Suprapubic skin (tissue), 4 donors: ENCODE data around the gene SLC22A16. TPM values are rescaled to one million over a fixed set of nuclear protein-coding genes. Genes with fewer than 3 reads are reported as not detected.

Experiments
- DNase-seq, 2 donors: peaks; one replicate each; pipeline ENCODE4 v3.0.0-alpha.2; 2019; ENCODE audit warnings: low spot score in 2 of 2
- H3K27ac ChIP-seq: fragments of 200-600 bp; sonication (generic); one replicate; pipeline ENCODE4 v1.5.1; 2019
- H3K27me3 ChIP-seq: fragments of 200-600 bp; sonication (generic); one replicate; pipeline ENCODE4 v1.5.1; 2019
- H3K36me3 ChIP-seq: fragments of 200-600 bp; sonication (generic); one replicate; pipeline ENCODE4 v1.5.1; 2019
- H3K4me1 ChIP-seq: fragments of 200-600 bp; sonication (generic); one replicate; pipeline ENCODE4 v1.5.1; 2019
- H3K4me3 ChIP-seq: fragments of 200-600 bp; sonication (generic); one replicate; pipeline ENCODE4 v1.5.1; 2019; ENCODE audit warnings: mild to moderate bottlenecking
- H3K9me3 ChIP-seq: fragments of 200-600 bp; sonication (generic); one replicate; pipeline ENCODE4 v1.5.1; 2019
- CTCF ChIP-seq, 2 donors: fragments of 200-600 bp in 1 of 2; fragments of 450-650 bp in 1 of 2; sonication (generic) in 1 of 2; IDR thresholded peaks; one replicate each; pipeline ENCODE4 v1.5.1; 2016 to 2019; ENCODE audit warnings: antibody characterized with exemption in 2 of 2, mild to moderate bottlenecking in 1 of 2, moderate library complexity in 1 of 2
- EP300 ChIP-seq: sonication (generic); formaldehyde crosslinking; IDR thresholded peaks from one replicate; pipeline ENCODE4 v1.6.1; 2017; ENCODE audit warnings: antibody characterized with exemption
- POLR2A ChIP-seq, 2 donors: fragments of 450-650 bp; IDR thresholded peaks; one replicate each; pipeline ENCODE4 v1.6.1; 2017; ENCODE audit warnings: antibody characterized with exemption in 2 of 2, mild to moderate bottlenecking in 2 of 2, moderate library complexity in 2 of 2
- POLR2AphosphoS5 ChIP-seq, 3 donors: sonication (generic); formaldehyde crosslinking; IDR thresholded peaks; one replicate each; pipeline ENCODE4 v1.6.1; 2017; ENCODE audit warnings: antibody characterized with exemption in 3 of 3
- WGBS: methylation state at CpG from one replicate; pipeline ENCODE4 v1.1.5; 2018; 5-methylcytosine and 5-hydroxymethylcytosine counted together
- total RNA-seq, 4 donors: library from RNA; depleted of rRNA; stranded (reverse); fragments of >200 nt; gene quantifications; one replicate each; pipeline ENCODE4 v1.1.0, GENCODE V29; 2016

The SLC22A16 gene
- total RNA-seq, 4 donors from 2014 or later: not detected

GRCh38 chr6:110447761-110448160 is 28.7 kb downstream of the SLC22A16 start:
- WGBS: 87% methylated on average over 3 of the region's 3 CpGs
- Histone ChIP-seq H3K9me3 (no peaks in the 10 kb centered on the region), H3K27me3 (no peaks in the 10 kb centered on the region), H3K27ac (no peak overlapping the region), H3K4me1 (no peaks in the 10 kb centered on the region), H3K36me3 (no peaks in the 10 kb centered on the region), H3K4me3 (no peak overlapping the region)
- TF ChIP-seq POLR2A (IDR thresholded peaks at IDR 0.05): no peak
- no peak for TF ChIP-seq CTCF (IDR thresholded peaks at IDR 0.05)
- no peak for TF ChIP-seq EP300
- no peak for DNase-seq

GRCh38 chr6:110446405-110446804 is 30.0 kb downstream of the SLC22A16 start:
- WGBS: 70% methylated on average over 4 of the region's 4 CpGs
- H3K36me3 ChIP-seq: no peaks in the 10 kb centered on the region
- no peak overlapping the region for H3K4me3 ChIP-seq
- H3K27ac ChIP-seq: no peak overlapping the region
- no peaks in the 10 kb centered on the region for H3K4me1 ChIP-seq
- H3K9me3 ChIP-seq: no peaks in the 10 kb centered on the region
- no peak for DNase-seq
- no peak for TF ChIP-seq POLR2AphosphoS5 (IDR thresholded peaks at IDR 0.05)
- TF ChIP-seq POLR2A (IDR thresholded peaks at IDR 0.05): no peak
- no peak for TF ChIP-seq CTCF (IDR thresholded peaks at IDR 0.05)
- no peak for TF ChIP-seq EP300
- H3K27me3 ChIP-seq: no peaks in the 10 kb centered on the region

GRCh38 chr6:110440026-110440425 is 36.4 kb downstream of the SLC22A16 start:
- no peak overlapping the region for H3K4me3 ChIP-seq
- H3K27ac ChIP-seq: no peak overlapping the region
- no peaks in the 10 kb centered on the region for H3K4me1 ChIP-seq
- 88% methylated on average over 4 of the region's 4 CpGs for WGBS
- no peaks in the 10 kb centered on the region for H3K9me3 ChIP-seq
- no peak for DNase-seq
- H3K36me3 ChIP-seq: no peaks in the 10 kb centered on the region
- no peaks in the 10 kb centered on the region for H3K27me3 ChIP-seq
- TF ChIP-seq EP300 (no peak), CTCF (IDR thresholded peaks at IDR 0.05) (no peak), POLR2AphosphoS5 (IDR thresholded peaks at IDR 0.05) (no peak), POLR2A (IDR thresholded peaks at IDR 0.05) (no peak)

GRCh38 chr6:110439356-110439755 is 37.1 kb downstream of the SLC22A16 start:
- Histone ChIP-seq H3K27ac (no peak overlapping the region), H3K4me1 (no peaks in the 10 kb centered on the region), H3K4me3 (no peak overlapping the region), H3K27me3 (no peaks in the 10 kb centered on the region), H3K36me3 (no peaks in the 10 kb centered on the region), H3K9me3 (no peaks in the 10 kb centered on the region)
- 49% methylated on average over 5 of the region's 5 CpGs for WGBS
- DNase-seq: no peak
- no peak for TF ChIP-seq CTCF (IDR thresholded peaks at IDR 0.05)
- no peak for TF ChIP-seq POLR2AphosphoS5 (IDR thresholded peaks at IDR 0.05)
- TF ChIP-seq POLR2A (IDR thresholded peaks at IDR 0.05): no peak
- no peak for TF ChIP-seq EP300

- Histone ChIP-seq H3K27ac (no peak overlapping the region), H3K4me3 (no peak overlapping the region), H3K4me1 (no peaks in the 10 kb centered on the region), H3K36me3 (no peaks in the 10 kb centered on the region), H3K9me3 (no peaks in the 10 kb centered on the region), H3K27me3 (peaks cover 7% of the 10 kb centered on the region)
- DNase-seq: no peak
- 91% methylated on average over 7 of the region's 7 CpGs for WGBS
- TF ChIP-seq EP300 (no peak), CTCF (IDR thresholded peaks at IDR 0.05) (no peak), POLR2AphosphoS5 (IDR thresholded peaks at IDR 0.05) (no peak), POLR2A (IDR thresholded peaks at IDR 0.05) (no peak)
Measured at GRCh38 chr6:110434961-110435602, 41.3 kb downstream of the SLC22A16 start.
